ENCODE data around the gene CDK5.

DNA sequence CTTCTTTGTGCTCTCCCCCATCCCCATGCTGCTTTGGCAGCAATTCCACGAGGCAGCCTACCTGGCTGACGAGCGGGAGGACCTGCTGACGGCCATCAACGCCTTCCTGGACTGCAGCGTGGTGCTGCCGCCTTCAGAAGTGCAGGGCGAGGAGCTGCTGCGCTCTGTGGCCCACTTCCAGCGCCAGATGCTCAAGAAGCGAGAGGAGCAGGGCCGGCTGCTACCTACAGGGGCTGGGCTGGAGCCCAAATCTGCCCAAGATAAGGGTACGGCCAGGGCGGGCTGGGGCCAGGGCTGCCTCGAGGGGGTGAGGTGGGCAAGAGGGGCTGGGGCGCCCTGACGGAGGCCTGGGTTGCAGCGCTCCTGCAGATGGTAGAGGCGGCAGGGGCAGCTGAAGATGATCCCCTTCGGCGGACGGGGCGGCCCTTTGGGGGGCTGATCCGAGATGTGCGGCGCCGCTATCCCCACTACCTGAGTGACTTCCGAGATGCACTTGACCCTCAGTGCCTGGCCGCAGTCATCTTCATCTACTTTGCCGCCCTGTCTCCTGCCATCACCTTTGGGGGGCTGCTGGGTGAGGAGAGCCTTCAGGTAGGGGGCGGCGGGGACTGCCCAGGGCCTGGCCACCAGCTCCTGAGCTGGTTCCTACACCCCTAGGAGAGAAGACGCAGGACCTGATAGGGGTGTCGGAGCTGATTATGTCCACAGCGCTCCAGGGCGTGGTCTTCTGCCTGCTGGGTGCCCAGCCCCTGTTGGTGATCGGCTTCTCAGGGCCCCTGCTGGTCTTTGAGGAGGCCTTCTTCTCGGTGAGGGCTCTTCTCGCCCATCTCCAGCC lies 13.6 kb upstream of the CDK5 start:
- TF ChIP-seq POLR2A (IDR thresholded peaks at IDR 0.05) (no peak), POLR2AphosphoS5 (IDR thresholded peaks at IDR 0.05) (no peak)
- TF ChIP-seq, protein P1, sequence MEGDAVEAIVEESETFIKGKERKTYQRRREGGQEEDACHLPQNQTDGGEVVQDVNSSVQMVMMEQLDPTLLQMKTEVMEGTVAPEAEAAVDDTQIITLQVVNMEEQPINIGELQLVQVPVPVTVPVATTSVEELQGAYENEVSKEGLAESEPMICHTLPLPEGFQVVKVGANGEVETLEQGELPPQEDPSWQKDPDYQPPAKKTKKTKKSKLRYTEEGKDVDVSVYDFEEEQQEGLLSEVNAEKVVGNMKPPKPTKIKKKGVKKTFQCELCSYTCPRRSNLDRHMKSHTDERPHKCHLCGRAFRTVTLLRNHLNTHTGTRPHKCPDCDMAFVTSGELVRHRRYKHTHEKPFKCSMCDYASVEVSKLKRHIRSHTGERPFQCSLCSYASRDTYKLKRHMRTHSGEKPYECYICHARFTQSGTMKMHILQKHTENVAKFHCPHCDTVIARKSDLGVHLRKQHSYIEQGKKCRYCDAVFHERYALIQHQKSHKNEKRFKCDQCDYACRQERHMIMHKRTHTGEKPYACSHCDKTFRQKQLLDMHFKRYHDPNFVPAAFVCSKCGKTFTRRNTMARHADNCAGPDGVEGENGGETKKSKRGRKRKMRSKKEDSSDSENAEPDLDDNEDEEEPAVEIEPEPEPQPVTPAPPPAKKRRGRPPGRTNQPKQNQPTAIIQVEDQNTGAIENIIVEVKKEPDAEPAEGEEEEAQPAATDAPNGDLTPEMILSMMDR (IDR thresholded peaks at IDR 0.05 in 8 of 11, conservative IDR thresholded peaks at IDR 0.05 in 3 of 11), result no peak

Measured in spleen (tissue), 7 donors.